ENCODE data around the gene SPTB.
A peak's percentile ranks its signal among the peaks of the same experiment; 100 is the strongest.

SPTB gene

DNA sequence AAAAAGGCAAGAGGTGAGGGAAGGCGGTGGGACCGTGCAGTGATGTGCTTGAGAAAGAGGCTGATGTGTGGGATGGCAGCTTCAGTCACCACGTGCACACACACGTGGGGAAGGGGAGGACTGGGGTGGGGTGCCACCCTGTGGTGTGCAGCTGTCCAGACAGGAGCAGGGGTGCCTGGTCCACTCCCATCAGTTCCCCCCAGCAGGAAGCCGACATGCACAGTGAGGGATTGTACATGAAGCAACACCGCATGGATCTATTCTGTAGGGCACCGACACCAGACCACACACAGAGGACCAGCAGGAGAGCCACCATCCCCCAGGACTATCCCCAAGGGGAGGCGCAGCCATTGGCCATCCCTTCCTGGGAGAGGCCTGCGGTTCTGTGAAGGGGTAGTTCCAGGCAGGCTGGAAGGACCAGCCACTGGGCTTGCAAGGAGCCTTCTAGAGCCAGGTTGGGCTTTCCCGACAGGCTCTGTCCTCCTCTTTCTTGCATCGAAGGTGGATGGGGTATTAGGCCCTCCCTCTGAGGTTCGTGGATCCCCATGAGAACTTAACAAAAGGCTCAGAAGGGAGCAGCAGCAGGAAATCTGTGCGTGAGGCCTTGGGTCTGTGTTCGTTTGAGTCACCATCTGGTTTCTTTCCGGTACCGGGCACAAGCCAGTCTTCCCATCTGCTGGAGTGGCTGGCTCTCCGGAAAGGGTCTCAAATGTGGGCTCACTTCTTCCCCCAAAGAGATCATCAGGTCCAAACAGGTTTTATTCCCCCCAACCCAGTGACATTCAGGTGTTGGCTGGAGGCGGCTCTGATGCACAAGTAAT lies 115.7 kb downstream of the SPTB start:
- DNase-seq (ENCODE audit: extremely low spot score), result no peak
- CTCF ChIA-PET, result interaction anchor here (0.6 to 1.7 kb wide), 11 partner anchors 10 to 128 kb away, joined by 3 to 13 read pairs (median 4); no protein-coding TSS in a partner anchor
- POLR2A ChIA-PET, result interaction anchor here (0.9 to 1.0 kb wide), 4 partner anchors 12 to 259 kb away, joined by 3 to 4 read pairs (median 4); no protein-coding TSS in a partner anchor
- TF ChIP-seq NFRKB (IDR thresholded peaks at IDR 0.05) (no peak), FOXA1 (IDR thresholded peaks at IDR 0.05) (no peak), BHLHE40 (IDR thresholded peaks at IDR 0.05; ENCODE audit: borderline replicate concordance) (no peak), CTBP1 (IDR thresholded peaks at IDR 0.05; ENCODE audit: borderline replicate concordance) (no peak), SP1 (IDR thresholded peaks at IDR 0.05) (no peak), FOXM1 (IDR thresholded peaks at IDR 0.05; ENCODE audit: borderline replicate concordance) (no peak), LEF1 (IDR thresholded peaks at IDR 0.05; ENCODE audit: borderline replicate concordance) (no peak), L3MBTL2 (conservative IDR thresholded peaks at IDR 0.05) (no peak), HDGF (IDR thresholded peaks at IDR 0.05; ENCODE audit: borderline replicate concordance) (no peak), TARDBP (IDR thresholded peaks at IDR 0.05) (no peak), ARNT (IDR thresholded peaks at IDR 0.05) (no peak), ELF4 (IDR thresholded peaks at IDR 0.05) (no peak)
- TF ChIP-seq, protein P1, sequence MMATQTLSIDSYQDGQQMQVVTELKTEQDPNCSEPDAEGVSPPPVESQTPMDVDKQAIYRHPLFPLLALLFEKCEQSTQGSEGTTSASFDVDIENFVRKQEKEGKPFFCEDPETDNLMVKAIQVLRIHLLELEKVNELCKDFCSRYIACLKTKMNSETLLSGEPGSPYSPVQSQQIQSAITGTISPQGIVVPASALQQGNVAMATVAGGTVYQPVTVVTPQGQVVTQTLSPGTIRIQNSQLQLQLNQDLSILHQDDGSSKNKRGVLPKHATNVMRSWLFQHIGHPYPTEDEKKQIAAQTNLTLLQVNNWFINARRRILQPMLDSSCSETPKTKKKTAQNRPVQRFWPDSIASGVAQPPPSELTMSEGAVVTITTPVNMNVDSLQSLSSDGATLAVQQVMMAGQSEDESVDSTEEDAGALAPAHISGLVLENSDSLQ (IDR thresholded peaks at IDR 0.05), result no peak

DNA sequence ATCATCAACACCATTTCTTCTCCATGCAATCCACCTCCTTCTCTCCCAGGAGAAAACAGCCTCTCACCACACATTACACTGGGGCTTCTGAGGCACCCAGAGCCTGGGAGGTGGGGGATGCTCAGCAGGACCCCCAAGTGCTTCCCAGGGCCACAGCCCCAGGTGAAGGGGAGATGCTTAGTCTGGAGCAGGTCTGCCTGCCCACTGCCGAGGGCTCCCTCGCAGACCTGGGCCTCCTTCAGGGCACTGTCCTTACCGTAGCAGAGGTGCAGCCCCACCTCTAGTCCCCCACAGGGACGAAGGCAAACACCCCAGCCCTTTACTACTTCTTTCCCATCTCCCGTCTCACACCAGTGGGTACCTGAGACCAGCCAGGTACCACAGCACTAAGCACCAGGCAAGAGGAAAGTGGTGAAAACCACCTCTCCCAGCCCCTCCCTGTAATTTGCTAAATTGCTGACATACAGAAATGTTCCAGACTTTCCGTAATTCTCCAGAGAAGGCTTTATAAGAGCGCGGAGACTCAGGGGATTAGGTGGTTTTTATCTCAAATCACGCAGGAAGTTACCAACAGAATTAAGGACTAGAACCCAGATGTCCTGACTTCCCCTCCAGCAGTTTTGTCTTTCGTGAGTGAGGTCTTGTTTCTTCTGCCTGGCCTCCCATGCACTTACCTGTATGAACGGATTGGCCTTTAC lies 116.5 kb downstream of the SPTB start:
- DNase-seq (ENCODE audit: extremely low spot score), result no peak
- TF ChIP-seq L3MBTL2 (conservative IDR thresholded peaks at IDR 0.05), result no peak
- ChIA-PET POLR2A (no interaction called here), CTCF (interaction anchor here (1.2 to 2.4 kb wide), 2 partner anchors 128 to 148 kb away, joined by 5 to 8 read pairs; no protein-coding TSS in a partner anchor)

DNA sequence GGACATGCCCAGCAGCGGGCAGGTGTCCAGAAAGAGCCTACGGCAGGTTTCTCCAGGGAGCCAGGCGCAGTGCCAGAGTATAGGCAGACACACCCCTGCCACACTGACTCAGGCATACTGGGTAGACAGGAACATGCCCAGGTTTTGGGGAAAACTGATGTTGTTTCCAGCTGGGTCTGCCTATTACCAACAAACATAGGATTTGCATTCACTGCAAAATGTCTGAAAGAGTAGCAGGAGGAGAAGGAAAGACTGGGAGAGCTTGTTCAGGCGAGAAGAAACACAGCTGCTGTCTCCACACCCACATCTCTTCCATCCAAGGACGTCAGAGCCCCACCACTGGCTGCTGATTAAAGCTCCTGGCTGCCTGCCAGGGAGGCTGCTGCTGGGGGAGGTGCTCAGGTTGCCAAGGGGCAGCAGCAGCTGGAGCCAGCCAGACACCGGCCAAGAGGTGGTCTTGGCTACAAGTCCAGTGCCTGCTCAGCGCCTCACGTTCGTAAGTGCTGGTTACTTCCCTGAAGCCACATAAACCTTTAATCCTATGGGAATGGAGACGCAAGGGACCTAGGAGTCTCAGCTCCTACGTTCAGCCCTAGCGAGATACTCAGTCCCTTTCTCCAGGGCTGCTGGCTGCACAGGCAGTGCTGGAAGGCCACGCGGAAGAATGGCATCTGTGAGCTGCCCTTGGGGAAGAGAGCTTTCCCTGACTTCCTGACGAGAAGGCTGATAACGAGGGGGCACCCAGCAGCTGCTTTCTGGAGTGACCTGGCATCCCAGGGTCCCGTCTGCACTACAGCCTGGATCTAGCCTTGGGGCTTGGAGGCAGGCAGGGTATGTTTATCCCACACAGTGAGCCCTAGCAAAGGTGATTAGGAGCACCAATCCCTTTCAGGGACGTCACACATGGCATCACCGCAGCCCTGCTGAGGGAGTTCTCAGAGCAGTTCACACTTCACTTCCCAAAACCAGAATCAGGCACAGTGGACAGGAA lies 117.4 kb downstream of the SPTB start:
- POLR2A ChIA-PET, result interaction anchor here (0.9 to 1.0 kb wide), 2 partner anchors 58 to 118 kb away, joined by 4 read pairs; partner anchors contain the start of genes PLEKHG3 and SPTB
- peak; percentile 69 for DNase-seq (ENCODE audit: extremely low spot score)
- CTCF ChIA-PET, result interaction anchor here (0.6 to 2.4 kb wide), 8 partner anchors 10 to 149 kb away, joined by 3 to 8 read pairs (median 4); no protein-coding TSS in a partner anchor
- TF ChIP-seq L3MBTL2 (conservative IDR thresholded peaks at IDR 0.05) (no peak), ZNF384 (IDR thresholded peaks at IDR 0.05) (no peak), FOXA1 (IDR thresholded peaks at IDR 0.05) (no peak), TARDBP (IDR thresholded peaks at IDR 0.05) (no peak), FOXM1 (IDR thresholded peaks at IDR 0.05; ENCODE audit: borderline replicate concordance) (no peak), ELF4 (IDR thresholded peaks at IDR 0.05) (no peak)

DNA sequence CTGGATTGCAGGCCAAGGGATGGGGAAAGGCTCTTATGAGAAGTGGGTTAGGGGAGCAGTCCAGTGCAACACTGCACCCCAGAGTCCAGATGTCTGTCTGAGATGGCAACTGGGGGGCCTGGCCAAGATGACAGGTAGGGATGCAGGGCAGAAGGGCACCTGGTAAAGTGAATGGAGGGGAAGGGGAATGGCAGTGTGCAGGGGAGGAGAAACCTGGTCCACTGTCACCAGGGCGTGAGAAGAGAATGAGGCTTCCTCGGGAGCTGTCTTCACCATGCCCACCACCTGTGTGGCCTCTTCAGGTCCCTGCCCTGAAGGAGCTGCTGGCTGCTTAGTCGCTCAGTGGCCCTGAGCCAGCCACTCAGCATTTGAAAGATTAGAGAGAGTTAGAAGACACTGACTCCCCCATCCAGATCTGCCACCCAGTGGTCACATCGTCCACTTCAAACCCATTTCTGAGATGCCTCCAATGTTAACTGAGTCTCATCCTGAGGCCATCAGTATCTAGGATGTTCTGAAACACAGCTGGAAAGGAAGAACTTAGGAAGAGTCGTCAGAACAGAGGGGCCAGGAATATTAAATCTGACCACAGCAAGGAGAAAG lies 118.2 kb downstream of the SPTB start:
- DNase-seq (ENCODE audit: extremely low spot score), result no peak
- ChIA-PET POLR2A (interaction anchor here (0.9 to 1.0 kb wide), 2 partner anchors 57 to 118 kb away, joined by 4 read pairs; partner anchors contain the start of genes PLEKHG3 and SPTB), CTCF (interaction anchor here (1.1 to 2.4 kb wide), 6 partner anchors 8 to 149 kb away, joined by 3 to 8 read pairs (median 4); no protein-coding TSS in a partner anchor)
- TF ChIP-seq NFRKB (IDR thresholded peaks at IDR 0.05), result no peak
- no peak for TF ChIP-seq L3MBTL2 (conservative IDR thresholded peaks at IDR 0.05)
- TF ChIP-seq SUZ12 (IDR thresholded peaks at IDR 0.05), result no peak
- TF ChIP-seq SP1 (IDR thresholded peaks at IDR 0.05), result no peak
- TF ChIP-seq HDGF (IDR thresholded peaks at IDR 0.05; ENCODE audit: borderline replicate concordance), result no peak
- no peak for TF ChIP-seq TARDBP (IDR thresholded peaks at IDR 0.05)
- TF ChIP-seq ARNT (IDR thresholded peaks at IDR 0.05), result no peak
- TF ChIP-seq BHLHE40 (IDR thresholded peaks at IDR 0.05; ENCODE audit: borderline replicate concordance), result no peak
- no peak for TF ChIP-seq CTBP1 (IDR thresholded peaks at IDR 0.05; ENCODE audit: borderline replicate concordance)
- no peak for TF ChIP-seq FOXM1 (IDR thresholded peaks at IDR 0.05; ENCODE audit: borderline replicate concordance)
- TF ChIP-seq FOXK2 (IDR thresholded peaks at IDR 0.05), result no peak
- TF ChIP-seq, protein P1 (IDR thresholded peaks at IDR 0.05), result no peak
- TF ChIP-seq FOXA1 (IDR thresholded peaks at IDR 0.05), result no peak

DNA sequence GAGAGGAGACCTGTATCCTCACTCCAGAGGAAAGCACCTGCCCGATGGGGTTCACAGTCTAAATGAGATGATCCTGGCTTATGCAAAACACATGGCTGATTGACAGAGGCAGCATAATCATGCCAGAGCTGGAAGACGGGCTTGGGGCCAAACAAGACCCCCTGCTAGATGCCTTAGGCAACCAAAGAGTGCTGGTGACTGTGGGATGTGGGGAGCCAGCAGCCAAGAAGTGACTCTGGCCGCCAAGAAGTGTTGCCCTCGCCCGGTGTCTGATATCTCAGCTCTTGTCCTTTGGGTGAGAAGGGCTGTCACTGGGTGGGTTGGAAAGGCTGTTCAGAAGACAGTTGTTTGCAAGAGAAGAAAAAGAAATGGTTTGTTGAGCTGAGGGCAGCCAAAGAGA lies 118.8 kb downstream of the SPTB start:
- DNase-seq (ENCODE audit: extremely low spot score), result no peak
- TF ChIP-seq ELF4 (IDR thresholded peaks at IDR 0.05) (no peak), CTBP1 (IDR thresholded peaks at IDR 0.05; ENCODE audit: borderline replicate concordance) (no peak), TARDBP (IDR thresholded peaks at IDR 0.05) (no peak)
- TF ChIP-seq, protein P1 (IDR thresholded peaks at IDR 0.05), result no peak
- ChIA-PET POLR2A (no interaction called here), CTCF (interaction anchor here (0.6 to 2.4 kb wide), 4 partner anchors 8 to 149 kb away, joined by 3 to 8 read pairs (median 3); no protein-coding TSS in a partner anchor)
